HG03025 (cell line): ENCODE measurements around the gene ASIC3.

Source experiments
- ATAC-seq: cut with Tn5 transposase; IDR thresholded peaks from one replicate; pipeline ENCODE4 v1.9.1; 2021; ENCODE audit warnings: mild to moderate bottlenecking, moderate library complexity; ENCODE audit not compliant: unreplicated experiment, low FRiP score

Gene ASIC3

DNA sequence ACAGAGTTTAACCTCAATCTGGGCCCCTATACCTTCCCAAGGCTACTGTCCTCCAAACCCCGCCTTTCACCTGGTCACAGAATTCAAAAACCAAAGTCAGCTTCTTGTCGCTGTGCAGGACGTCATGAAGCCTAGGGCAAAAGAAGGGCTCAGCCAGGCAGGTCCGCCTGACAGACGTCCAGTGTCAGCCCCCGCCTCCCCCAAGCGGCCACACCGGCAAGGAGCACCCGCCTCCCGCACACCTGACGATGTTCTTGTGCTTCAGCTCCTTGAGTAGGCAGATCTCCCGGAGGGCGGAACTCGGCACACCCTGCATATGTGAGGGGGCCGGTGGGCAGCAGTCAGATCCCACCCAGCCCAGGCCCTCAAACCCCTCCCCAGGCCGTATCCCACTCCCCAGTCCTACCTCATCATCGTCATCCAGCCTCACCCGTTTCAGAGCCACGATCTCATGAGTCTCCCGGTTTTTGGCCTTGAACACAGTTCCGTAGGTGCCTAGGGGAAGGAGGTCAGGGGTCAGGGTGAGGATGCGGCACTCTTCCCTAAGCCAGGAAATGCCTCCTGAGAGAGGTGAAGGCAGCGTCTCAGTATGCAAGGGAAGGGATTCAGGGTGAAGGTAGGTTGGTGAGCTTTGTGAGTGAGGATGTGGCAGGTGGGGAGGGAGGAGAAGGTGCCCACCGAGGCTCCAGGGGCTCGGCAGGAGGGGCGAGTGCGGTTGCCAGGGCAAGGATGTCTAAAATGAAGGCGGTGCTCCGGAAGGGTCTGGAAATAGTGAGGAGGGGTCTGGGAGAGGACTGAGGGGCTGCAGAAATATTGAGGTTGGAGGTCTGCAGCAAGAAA is 8.6 kb downstream of the ASIC3 start:
- no peak for ATAC-seq

DNA sequence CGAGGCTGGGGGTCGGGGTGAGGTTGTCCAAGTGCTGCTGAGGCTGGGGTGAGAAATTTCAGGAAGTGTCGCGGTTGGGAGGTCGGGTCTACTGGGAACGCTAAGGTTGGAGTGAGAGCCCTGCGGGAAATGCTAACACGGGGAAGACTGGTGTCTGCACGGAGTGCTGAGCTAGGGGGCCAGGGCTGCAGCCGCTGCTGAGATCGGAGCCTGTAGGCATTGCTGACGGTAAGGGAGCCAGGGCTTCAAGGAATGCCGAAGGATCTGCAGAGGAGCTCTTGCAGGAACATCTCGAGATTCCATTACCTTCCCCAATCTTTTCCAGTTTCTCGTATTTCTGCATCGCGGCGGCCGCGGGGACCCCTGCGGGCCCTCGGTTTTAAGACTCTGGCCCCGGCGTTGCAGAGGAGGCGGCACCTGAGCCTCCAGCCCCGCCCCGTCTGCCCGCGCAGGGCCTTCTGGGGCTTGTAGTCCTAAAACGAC is 9.2 kb downstream of the ASIC3 start, which contains the start of gene CDK5:
CDK5 (minus strand) TSS at position 392 of the 483 bp plus-strand sequence; CDS start at position 343, 49 bp downstream.
- ATAC-seq, result peak; percentile 5

DNA sequence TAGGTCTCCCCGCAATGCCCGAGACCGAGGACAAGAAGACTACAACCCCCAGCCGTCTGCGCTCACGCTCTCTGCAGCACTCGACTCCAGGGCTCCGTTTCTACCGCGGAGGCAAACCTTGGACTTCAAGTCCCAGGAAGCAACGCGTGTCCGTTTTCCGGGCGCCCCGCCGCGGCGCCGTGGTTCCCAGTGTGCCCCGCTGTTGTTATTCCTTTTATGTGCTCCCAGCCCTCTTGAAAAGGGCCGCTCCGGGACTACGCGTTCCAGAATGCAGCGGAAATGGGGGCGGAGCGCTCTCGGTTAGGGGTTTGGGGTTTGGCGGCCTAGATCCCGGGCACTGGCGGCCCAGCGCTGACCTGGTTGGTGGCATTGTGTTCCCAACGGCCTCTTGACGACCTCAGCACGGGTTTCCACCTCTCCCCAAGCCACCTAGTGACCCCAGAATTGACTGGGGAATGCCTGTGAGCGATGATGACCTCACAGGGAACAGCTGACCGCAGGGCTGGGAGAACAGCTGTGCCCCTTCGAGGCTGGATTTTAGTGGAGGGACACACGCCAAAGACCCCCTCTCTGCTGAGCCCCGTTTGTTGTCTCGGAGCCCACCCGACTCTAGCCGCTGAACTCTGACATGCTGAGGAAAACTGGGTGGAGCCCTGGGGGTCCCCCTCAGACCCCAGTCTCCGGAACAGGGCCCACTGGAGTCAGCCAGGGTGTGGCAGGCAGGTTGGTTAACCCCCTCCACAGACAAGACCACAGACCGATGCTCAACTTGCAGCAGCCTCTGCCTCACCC is 9.9 kb downstream of the ASIC3 start:
- ATAC-seq, result peak; percentile 84

DNA sequence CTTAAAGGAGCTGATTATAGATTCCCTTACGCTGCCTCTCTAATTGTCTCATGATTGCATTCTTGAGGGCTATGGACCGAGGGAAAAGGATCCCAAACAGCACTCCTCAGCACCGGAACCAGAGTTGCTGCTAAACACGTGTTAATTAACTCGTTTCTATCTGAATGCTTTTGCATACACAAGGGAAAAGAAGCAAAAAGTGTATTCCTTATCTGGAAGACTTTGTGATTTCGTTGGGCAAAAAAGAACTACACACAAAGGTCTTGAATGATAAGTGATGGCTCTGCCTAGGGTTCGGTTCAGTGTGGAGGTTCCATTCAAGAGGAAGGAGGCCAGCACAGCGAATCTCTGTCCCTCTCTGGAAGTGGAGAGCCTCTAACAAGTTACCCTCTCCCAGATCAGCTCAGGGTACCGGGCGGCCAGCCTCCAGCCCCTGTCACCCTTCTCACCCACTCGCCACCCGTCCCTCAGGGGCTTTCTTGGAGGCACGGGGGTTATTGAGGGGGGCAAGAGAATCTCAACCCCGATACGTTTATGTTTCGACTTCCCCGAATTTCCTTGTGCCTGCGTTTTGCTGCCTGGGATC is 10.5 kb downstream of the ASIC3 start:
- no peak for ATAC-seq

DNA sequence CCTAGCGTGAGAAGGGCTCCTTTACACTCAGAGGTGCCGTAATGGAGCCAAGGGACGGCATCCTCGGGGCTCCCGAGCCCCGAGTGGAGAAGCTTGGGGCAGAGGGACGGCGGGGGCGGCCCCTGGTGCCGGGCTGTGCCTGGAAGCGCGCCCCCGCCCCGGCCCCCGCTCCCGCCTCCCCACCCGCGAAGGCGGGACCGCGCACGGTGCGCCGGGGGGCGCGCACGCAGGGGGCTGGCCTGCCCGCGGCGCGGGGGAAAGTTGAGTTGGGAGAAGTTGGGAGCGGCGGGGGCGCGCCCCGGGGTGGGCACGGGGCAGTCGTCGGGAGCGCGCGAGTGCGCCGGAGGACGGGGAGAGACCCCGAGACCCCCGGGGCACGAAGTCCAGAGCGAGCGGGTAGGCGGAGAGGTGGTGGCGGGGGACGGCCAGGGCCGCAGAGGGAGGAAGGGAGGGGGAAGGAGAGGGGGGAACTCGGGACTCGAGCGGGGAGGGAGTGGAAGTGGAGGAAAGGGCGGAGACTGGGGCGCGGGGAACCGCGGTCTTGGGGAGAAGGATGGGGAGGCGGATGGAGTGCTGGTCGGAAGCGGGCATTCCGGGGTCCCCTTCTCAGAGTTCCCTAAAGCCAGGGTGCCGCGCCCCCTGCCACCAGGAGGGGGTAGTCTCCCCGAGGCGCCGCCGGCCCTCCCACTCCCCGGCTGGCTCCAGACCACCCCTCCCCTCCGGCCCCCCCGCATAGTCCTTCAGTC is 11.2 kb downstream of the ASIC3 start, which contains the start of gene SLC4A2:
SLC4A2 (plus strand) TSS at position 223 of the 746 bp plus-strand sequence. CDS start 2,399 bp downstream, outside the sequence.
- no peak for ATAC-seq

DNA sequence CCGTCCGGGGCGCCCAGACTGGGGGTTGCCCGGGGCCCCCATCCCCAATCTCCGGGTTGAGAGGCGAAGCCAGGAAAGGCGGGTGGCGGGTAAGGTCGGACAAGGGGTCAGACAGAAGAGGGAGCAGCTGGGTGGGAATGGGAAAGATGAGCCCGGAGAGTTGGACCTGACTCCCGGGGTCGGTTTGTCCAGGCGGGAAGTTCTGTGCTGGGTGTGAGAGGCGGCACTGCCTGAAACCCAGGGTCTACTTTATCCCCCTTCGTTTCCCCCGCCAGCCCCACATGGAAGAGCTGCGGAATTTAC is 11.7 kb downstream of the ASIC3 start:
- ATAC-seq, result no peak

DNA sequence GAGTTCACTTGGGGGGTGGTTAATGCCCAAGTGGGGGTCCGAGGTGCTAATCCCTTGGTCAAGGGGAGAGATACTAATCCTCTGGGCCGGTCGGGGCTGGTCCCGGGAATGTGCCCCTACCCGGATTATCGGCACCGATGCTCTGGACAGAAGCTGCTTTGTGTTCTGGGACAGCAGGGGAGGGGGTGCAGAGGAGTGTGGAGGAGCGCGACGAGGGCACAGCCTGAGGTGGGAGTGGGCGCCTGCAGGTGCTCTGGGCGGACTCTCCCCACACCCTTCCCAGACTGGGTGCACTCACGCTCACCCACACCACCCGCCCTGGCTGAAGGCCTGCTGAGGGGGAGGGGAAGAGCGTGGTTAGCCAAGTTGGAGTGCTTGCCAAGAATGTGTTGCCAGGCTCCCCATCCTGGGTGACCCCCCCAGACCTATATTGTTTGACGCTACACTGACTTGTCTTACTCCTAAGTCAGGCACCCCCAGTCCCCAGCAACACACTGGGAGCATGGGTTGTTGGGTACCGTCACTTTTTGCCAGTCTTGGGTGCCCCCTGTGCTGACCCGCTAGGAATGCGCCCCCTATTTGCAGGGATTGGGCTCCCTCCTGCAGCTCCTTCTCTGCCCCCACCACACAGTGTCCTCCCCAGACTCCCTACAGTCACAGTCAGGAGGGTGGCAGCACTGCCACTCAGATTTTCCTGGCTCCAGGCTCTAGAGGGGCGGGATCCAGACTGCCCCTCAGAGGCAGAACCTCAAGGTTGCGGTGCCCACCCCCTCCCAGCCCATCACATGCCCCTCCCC is 12.3 kb downstream of the ASIC3 start:
- no peak for ATAC-seq

DNA sequence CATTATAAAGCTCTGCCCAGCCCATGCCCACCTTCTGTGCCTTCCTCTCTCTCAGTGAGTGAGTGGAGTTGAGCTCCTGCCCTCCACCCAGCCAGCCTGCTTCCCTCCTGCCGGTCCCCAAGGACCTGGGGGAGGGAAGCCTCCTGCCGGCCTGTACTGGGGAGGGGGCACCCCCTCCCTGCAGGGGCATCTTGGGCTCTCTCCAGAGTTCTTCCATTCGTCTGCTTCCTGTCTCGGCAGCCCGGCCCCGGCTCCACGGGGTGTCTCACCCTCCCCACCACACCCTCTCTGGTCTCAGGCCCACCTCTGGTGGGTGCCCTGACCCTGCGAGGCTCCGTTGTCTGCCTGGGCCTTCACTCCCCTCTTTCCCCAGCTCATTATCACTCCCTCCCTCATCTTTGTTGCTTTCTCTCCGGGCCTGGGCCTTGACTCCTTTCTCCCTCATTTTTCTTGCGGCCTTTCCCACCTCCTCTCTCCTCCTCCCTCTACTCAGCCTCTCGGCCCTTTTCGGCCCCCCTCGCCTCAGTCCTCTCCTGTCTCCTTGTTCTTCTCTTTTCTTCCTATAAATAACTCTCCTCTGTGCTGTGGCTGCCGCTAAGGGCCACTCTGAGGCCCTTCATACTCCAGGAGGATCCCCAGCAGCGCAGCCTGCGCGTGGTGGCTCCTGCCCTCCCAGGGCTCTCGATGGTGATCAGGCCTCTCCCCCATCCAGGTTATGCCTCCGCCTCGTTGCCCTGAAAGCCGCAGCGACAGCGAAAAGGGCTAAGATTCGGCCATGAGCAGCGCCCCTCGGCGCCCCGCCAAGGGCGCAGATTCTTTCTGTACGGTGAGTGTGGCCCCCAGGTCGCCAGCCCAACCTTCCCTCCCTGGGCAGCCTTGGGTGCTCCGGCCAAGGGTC is 13.1 kb downstream of the ASIC3 start:
- no peak for ATAC-seq

DNA sequence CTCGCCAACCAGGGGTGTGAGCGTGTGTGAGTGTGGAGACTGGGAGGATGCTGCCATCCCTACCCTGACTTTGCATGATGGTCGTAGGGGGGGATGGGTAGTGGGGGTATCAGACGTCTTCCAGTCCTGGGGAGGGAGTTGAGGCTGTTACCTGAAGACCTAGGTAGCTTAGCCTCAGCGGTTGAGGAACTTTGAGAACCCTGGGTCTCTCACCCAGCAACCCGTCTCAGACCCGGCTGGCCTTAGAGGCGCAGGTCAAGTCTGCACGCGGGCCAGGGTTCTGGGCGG is 13.7 kb downstream of the ASIC3 start:
- no peak for ATAC-seq

DNA sequence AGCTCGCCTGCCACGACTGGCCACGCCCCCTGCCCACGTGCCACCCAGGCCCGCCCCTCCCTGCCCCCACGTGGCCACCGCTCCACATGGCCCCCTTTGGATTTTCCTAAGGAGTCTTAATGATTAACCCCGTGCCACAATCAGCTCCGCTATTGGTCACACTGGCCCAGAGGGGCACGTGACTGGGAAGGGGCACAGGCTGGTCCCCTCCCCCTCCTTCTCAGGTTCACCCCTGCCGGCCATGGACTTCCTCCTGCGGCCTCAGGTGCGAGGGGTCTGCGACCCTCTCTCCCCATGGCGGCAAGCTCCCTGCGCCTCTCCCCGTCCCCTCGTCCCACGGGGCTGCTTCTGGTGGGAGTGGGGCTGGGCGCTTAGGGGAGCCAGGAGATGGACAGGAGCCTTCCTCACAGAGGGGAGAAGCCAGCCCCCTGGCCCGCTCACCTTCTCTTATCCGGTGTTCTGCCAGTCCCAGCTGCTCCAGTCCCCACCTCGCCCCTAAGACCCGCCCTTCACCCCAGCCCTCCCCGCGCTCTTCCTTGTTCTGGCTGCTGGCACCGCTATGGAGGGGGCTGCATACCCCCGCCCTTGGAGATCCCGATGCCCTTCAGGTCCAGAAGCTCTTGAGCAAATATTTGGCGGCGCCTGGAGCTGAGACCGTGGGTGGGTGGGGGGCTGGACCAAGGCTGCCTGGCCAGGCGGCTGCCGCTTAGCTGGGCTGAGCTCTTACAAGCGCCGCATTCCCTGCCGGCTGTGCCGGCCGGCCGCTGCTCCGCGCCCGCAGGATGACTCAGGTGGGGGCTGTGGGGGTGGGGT is 14.3 kb downstream of the ASIC3 start:
- no peak for ATAC-seq

DNA sequence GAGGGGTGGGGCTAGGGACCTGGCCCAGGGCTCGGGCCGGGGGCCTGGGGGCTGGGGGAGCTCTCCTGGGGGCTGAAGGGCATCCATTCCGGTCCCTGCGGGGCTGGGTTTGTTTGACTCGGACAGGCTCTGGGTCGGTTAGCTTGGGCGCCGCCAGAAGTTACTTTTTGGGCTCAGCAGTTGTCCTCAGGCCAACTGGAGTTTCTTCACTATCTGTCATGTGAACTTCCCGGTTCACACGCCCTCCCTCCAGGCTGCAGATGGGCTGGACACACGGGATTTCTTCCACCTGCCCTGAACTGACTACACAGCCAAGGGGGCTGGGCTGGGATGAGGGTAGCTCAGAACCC is 14.9 kb downstream of the ASIC3 start:
- no peak for ATAC-seq

DNA sequence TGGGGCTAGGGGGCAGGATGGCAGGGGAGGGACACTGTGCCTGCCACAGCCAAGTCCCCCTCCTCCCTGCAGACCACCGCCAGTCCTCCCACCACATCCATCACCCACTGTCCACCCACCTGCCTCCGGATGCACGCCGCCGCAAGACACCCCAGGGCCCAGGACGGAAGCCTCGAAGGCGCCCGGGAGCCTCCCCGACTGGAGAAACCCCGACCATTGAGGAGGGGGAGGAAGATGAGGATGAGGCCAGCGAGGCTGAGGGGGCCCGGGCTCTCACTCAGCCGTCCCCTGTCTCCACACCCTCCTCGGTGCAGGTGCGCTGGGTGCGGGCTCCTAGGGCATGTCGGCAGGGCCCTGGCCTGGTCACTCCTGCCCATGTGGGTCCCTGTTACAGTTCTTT is 16.1 kb downstream of the ASIC3 start:
- ATAC-seq, result no peak

DNA sequence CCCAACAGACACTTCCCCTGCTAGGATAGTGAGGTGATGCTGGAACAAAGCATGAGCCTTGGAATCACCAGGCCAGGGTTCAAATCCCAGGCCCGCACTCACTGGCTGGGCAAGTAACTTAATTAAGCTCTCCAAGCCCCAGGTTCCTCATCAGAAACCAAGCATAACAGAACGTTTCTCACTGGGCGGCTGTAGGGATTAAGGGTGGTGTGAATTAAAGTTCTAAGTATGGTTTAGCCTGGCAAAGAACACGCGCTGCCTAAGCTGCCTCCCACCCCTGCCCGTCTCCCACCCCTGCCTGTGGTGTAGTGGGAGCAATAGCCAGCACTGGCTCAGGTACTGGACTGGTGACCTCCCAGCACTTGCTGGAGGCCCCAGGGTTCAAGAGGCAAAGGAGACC is 16.7 kb downstream of the ASIC3 start:
- no peak for ATAC-seq

DNA sequence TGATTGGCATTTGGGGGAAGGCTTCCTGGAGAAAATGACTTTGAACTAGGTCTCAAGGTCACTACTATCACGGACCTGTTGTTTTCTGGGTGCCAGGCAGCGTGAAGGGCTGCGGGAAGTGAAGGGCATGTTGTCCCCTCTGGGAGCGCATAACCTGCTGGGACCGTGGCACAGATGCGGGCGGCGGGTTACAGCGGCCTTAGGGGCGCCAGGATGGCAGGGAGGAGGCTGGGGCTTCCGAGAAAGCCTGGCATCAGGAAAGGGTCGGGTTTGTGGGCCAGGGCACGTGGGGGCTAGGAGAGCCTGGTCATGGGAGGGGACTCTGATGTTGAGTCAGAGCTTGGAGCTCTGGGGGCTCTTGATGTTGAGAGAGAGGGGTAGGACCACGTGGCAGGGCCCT is 17.2 kb downstream of the ASIC3 start:
- ATAC-seq, result no peak

DNA sequence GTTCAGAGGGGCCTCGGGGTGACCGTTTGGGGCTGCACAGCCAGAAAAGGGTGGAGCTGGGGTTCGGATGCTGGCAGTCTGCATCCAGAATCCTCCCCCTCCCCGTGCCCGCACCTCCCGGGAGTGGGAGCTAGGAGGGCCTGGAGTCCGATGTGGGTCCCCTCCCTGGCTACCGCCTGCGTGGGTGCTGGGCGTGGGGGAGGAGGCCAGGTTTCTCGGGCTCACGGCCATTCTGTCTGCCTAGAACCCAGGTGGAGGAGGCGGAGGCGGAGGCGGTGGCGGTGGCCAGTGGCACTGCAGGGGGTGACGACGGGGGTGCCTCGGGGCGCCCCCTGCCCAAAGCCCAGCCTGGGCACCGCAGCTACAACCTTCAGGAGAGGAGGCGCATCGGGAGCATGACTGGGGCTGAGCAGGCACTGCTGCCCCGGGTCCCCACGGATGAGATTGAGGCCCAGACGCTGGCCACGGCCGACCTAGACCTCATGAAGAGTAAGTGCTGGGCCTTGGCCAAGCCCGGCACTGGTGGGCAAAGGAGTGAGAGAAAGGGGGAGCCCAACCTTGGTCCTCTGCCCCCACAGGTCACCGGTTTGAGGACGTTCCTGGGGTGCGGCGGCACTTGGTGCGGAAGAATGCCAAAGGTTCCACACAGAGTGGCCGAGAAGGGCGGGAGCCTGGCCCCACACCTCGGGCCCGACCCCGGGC is 18.1 kb downstream of the ASIC3 start:
- no peak for ATAC-seq

DNA sequence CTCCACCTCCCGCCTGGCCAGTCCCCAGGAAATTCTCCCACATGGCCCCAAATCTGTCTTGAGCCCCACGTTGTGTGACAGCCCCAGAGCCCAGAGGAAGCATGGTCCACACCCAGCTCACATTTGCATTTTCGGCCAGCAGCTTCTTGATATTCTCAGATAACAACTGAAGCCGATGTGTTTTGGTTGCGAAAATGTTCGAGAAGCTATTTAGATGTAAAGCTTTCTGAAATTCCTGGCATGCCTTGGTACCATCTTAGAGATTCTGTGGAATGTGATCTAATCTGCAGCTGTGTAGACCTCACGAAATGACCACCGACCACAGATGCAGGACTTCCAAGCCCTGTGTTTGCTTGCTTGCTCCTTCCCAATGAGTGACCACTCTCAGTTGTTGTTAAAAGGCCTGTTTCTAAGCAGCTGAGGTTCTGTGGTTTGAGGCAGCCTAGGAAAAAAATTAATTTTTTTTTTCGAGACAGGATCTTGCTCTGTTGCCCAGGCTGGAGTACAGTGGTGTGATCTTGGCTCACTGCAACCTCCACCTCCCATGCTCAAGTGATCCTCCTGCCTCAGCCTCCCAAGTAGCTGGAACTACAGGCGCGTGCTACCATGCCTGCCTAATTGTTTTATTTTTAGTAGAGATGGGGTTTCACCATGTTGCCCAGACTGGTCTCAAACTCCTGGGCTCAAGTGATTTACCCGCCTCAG is 19.9 kb downstream of the ASIC3 start:
- ATAC-seq, result no peak
